ENCODE measurements around the gene ZSCAN18.

ZSCAN18 gene

DNA sequence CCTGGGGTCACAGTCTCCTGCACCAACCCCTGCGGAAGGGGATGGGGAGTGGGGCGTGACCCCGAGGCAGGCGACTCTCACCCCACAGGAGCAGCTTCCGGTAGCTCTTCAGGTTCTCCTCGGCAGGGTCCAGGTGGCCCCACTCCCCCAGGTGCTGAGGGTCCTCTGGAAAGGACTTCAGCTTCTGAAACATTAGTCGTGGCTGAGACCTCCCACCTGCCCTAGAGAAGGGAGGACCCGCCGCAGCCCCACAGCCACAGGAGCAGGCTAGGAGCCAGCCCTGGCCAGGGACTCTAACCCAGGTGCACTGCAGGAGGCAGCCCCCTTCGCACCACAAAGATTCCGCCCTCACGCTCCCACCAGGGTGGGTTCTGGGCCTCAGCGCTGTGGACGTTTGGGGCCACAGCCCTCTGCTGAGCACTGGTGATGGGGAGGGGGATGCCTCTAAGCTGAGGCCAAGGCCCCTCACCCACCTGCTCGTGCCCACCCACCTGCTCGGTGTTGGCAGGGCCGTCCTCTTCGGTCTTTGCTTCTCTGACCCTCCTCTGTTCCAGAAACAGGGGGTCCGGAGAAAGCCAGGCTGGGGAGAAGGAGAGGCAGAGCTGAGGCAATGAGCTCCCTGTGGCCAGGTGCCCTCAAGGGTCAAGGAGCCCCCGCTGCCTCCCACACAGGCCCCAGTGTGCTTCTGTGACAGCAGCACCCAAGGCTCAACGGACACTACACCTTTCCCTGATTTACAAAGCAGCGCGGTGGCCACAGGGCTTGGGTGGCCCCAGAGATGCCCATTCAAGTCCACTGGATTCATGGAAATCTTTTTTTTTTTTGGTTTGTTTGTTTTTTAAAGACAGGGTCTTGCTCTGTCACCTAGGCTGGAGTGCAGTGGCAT lies 11.0 kb downstream of the ZSCAN18 start:
- DNase-seq (ENCODE audit: low read depth in 2 of 2): no peak

- DNase-seq (ENCODE audit: low read depth in 2 of 2): no peak
These were observed 12.6 kb downstream of the ZSCAN18 start for GRCh38 chr19:58085348-58085875.

GRCh38 chr19:58084596-58085347 lies 13.3 kb downstream of the ZSCAN18 start:
- no peak for DNase-seq (ENCODE audit: low read depth in 2 of 2)

DNA sequence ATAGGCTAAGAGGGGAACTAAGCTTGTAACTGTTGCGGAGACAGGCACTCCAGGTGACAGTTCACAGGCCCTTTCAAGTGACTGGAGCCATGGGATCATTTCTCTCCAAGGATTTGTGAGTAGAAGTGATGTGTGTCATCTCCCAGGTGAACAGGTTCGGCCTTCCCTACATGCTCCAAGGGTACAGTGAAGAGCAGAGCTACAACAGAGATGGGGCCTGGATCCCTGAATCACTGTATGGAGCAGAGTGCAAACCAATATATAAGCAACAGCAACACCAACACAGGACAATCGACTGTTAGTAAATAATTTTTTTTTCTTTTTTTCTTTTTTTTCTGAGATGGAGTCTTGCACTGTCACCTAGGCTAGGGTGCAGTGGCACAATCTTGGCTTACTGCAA lies 15.0 kb downstream of the ZSCAN18 start:
- DNase-seq (ENCODE audit: low read depth in 2 of 2): no peak

GRCh38 chr19:58079792-58080191 lies 18.2 kb downstream of the ZSCAN18 start:
- DNase-seq (ENCODE audit: low read depth in 2 of 2): no peak

DNA sequence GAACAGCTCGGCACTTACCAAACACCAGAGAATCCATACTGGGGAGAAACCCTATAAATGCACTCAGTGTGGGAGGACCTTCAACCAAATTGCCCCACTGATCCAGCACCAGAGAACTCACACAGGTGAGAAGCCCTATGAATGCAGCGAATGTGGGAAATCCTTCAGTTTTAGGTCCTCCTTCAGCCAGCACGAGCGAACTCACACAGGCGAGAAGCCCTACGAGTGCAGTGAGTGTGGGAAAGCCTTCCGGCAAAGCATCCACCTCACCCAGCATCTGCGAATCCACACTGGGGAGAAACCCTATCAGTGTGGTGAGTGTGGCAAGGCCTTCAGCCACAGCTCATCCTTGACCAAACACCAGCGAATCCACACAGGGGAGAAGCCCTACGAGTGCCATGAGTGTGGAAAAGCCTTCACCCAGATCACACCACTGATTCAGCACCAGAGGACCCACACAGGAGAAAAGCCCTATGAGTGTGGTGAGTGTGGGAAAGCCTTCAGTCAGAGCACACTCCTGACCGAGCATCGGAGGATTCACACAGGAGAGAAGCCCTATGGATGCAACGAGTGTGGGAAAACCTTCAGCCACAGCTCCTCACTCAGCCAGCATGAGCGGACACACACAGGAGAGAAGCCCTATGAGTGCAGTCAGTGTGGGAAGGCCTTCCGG lies 30.7 kb downstream of the ZSCAN18 start:
- no peak for DNase-seq (ENCODE audit: low read depth in 2 of 2)

DNA sequence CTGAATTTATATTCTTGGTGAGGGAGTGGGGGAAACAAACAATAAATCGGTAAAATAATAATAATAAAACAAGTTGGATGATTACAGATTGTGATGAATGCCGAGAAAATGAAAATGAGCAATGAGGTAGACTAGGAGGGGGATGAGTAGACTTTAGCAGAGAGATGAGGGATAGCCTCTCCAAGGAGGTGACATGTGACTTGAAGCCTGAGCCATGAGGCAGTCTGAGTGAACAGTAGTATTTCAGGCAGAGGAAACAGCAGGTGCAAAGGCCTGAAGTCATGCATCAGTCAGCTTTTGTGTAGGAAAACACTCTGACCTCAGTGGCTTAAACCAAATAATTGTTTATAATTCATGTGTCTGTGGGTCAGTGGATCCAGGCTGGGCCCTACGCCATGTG lies 34.3 kb downstream of the ZSCAN18 start:
- no peak for DNase-seq (ENCODE audit: low read depth in 2 of 2)

GRCh38 chr19:58060231-58060630 lies 37.8 kb downstream of the ZSCAN18 start:
- DNase-seq (ENCODE audit: low read depth in 2 of 2): no peak

DNA sequence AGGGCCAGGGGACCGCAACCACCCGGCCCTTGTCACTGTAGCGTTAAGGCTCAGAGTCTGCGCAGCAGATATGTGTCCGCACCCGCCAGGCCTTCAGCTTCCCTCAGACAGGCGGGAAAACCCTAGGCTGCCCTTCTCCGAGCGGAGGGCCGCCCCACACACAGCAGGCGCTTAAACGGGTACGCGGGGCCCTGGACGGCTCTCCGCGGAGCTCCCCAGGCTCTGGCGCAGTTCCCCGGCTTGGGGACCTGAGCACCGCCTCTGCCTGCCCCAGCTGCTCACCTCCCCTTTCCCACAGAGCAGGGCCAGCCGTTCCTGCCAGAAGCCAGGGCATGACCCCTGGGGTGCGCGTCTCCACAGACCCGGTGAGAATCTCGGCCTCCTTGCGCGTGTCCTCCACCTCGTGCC lies 38.4 kb downstream of the ZSCAN18 start:
- DNase-seq (ENCODE audit: low read depth in 2 of 2): no peak

- peak; percentile 38 to 65 for DNase-seq (ENCODE audit: low read depth in 2 of 2)
These were observed 38.9 kb downstream of the ZSCAN18 start, which contains the start of gene ZNF135 for GRCh38 chr19:58059003-58059670. Gene ZNF135 (plus strand): TSS chr19:58059282. CDS start chr19:58060003, 721 bp downstream.

DNA sequence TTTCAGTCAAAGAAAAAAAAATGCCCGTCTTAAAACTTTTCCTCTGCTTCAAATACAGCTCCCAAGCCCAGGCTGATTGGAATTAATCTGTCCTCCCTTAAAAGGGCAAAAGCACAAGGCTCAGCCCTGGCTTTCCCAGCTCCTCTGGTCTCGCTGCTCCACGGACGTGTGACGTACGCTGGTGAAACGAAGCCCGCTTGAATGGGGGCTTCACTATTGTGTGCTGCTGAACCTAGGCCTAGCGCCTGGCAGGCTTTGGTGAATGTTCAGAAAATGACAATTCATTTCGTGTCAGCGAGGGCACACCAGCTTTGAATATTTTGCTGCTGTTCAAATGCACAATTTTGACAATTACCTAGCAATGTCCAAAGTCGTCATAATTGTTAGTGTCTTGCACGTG lies 39.6 kb downstream of the ZSCAN18 start:
- DNase-seq (ENCODE audit: low read depth in 2 of 2): no peak

DNA sequence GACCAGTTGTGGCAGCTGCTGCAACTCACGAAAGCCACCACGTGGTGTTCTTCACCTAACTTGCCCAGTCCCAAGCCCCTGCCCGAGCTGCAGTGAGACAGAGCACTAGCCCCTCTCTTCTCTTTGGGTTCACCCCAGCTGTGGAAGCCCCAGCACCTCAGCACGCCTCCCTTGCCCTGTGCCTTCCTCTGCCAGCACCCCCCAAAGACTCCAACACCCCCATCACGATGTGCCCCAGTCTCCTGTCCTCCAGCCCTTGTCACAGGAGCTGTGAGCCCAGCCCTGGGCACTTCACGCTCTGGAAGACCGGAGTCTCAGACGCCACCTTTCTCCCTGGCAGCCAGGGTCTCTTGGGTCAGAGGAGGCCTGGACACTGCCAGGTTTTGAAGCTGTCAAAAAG lies 41.2 kb downstream of the ZSCAN18 start:
- DNase-seq (ENCODE audit: low read depth in 2 of 2): no peak

- DNase-seq (ENCODE audit: low read depth in 2 of 2): no peak
These were observed 41.8 kb downstream of the ZSCAN18 start for GRCh38 chr19:58056261-58056660.

DNA sequence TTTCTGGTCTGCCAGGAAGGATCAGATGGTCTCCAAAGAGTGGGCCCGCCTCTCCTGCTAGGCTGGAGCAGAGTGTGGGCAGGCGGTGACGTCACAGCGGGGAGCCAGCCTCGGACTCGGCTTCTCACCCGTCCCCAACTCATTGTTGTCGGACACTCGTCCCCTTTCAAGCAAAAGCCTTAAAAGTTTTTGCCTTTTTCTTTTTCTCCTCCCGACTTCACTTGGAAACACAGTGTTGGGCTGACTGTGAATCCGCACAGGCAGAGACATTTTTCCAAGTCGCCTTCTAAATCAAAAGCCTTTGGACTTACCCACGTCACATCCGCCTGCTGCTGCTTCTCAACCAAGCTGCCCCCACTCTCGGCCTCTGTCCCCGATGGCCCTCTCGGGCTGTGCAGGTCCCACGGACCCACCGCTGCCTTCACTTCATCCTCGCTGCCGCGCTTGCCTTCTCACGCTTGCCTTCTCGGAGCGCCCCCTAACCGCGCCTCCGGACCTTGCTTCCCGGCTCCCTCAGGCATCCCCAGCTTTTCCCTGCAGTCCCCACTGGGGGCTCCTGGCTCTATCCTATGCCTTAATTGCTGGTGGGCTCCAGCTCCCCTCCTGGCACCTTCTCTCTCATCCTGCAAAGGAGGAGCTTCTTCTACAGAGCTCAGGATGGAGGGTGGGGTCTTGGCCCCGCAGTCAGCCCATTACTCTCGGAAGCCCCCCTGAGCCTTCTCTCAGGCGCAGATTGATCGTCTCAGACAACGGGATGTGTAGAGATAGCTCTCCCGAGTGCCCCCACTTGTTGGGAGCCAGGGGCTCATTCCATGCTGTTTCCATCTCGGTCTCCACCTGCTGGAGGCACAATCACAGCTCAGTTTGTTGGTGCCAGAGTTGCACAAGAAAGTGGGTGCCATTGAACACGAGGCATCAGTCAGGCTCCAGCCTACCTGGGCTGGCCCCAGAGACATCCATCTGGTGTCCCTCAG lies 42.8 kb downstream of the ZSCAN18 start:
- no peak for DNase-seq (ENCODE audit: low read depth in 2 of 2)

DNA sequence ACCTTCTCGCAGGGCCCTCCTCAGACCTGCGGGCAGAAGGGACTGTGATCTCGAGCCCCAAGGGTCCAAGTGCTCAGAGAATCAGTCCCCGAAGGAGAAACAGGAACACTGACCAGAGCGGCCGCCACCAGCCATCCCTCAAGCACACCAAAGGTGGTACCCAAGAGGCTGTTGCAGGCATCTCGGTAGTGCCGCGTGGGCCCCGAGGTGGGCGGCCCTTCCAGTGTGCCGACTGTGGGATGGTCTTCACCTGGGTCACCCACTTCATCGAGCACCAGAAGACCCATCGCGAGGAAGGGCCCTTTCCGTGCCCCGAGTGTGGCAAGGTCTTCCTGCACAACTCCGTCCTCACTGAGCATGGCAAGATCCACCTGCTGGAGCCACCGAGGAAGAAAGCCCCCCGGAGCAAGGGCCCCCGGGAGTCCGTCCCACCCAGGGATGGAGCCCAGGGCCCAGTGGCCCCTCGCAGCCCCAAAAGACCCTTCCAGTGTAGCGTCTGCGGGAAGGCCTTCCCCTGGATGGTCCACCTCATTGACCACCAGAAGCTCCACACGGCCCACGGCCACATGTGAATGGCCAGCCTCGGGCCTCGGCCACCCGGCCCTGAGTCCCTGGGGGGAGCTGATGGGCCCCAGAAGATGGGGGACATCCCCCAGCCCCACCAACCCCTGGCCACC lies 44.4 kb downstream of the ZSCAN18 start:
- DNase-seq (ENCODE audit: low read depth in 2 of 2): no peak

GRCh38 chr19:58052256-58052655 lies 45.8 kb downstream of the ZSCAN18 start:
- no peak for DNase-seq (ENCODE audit: low read depth in 2 of 2)

GRCh38 chr19:58047672-58048071 lies 50.4 kb downstream of the ZSCAN18 start:
- DNase-seq (ENCODE audit: low read depth in 2 of 2): no peak

GRCh38 chr19:58046856-58047255 lies 51.2 kb downstream of the ZSCAN18 start:
- no peak for DNase-seq (ENCODE audit: low read depth in 2 of 2)

DNA sequence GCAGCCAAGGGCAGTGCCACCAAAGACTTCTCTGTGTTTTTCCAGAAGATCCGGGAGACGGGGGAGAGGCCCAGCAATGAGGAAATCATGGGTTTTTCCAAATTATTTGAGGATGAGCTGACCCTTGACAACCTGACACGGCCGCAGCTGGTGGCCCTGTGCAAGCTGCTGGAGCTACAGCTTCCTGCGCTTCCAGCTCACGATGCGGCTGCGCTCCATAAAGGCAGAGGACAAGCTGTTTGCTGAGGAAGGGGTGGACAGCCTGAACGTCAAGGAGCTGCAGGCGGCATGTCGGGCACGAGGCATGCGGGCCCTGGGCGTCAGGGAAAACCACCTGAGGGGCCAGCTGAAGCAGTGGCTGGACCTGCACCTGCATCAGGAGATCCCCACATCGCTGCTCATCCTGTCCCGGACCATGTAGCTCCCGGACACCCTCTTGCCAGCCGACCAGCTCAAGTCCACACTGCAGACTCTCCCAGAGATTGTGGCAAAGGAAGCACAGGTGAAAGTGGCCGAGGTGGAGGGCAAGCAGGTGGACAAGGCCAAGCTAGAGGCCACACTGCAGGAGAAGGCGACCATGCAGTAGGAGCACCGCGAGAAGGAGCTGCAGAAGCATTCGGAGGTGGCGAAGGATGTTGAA lies 52.5 kb downstream of the ZSCAN18 start:
- no peak for DNase-seq (ENCODE audit: low read depth in 2 of 2)
